ENCODE results near the gene BORCS5.

DNA sequence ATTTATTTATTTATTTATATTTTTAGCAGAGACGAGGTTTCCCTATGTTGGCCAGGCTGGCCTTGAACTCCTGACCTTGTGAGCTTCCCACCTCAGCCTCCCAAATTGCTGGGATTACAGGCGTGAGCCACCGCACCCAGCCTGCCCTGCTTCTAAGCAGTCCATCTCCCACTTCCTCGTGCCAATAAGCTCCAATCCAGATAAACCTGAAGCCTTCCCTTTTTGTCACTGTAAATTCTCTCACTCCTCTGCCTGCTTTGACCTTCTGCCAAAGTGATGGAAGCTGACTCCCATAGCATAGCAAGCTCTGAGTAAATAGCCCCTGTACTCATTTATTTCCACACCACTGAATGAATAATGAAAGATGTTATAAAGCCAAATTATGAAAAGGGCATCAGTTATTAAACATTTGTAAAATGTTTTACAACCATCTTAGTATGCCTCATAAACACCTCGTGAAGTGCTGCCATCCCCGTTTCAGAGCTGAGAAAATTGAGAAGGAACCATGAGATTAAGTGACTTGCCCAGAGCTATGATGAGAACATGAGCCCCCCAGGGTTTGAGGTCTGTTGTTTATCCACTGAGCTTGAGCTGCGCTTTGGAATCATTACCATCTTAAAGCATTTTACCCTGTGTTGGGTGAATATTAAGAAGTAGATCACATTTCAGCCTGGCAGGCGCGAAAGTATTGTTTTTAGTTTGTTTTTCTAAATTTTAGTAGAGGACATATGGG is 37.3 kb upstream of the BORCS5 start:
- TF ChIP-seq, protein P1, sequence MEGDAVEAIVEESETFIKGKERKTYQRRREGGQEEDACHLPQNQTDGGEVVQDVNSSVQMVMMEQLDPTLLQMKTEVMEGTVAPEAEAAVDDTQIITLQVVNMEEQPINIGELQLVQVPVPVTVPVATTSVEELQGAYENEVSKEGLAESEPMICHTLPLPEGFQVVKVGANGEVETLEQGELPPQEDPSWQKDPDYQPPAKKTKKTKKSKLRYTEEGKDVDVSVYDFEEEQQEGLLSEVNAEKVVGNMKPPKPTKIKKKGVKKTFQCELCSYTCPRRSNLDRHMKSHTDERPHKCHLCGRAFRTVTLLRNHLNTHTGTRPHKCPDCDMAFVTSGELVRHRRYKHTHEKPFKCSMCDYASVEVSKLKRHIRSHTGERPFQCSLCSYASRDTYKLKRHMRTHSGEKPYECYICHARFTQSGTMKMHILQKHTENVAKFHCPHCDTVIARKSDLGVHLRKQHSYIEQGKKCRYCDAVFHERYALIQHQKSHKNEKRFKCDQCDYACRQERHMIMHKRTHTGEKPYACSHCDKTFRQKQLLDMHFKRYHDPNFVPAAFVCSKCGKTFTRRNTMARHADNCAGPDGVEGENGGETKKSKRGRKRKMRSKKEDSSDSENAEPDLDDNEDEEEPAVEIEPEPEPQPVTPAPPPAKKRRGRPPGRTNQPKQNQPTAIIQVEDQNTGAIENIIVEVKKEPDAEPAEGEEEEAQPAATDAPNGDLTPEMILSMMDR (IDR thresholded peaks at IDR 0.05) = no peak
- TF ChIP-seq POLR2A (IDR thresholded peaks at IDR 0.05) (no peak), POLR2AphosphoS5 (IDR thresholded peaks at IDR 0.05) (no peak)
